ENCODE results near the gene SLC38A10.

The SLC38A10 gene

GRCh38 chr17:81330884-81331245 lies 35.8 kb upstream of the SLC38A10 start:
- DNase-seq (ENCODE audit: low spot score): no peak

GRCh38 chr17:81329927-81330883 lies 35.1 kb upstream of the SLC38A10 start:
- DNase-seq (ENCODE audit: low spot score): no peak

GRCh38 chr17:81328978-81329926 lies 34.1 kb upstream of the SLC38A10 start:
- DNase-seq (ENCODE audit: low spot score): no peak

GRCh38 chr17:81328489-81328888 lies 33.4 kb upstream of the SLC38A10 start:
- DNase-seq (ENCODE audit: low spot score): no peak

GRCh38 chr17:81325714-81326358 lies 30.7 kb upstream of the SLC38A10 start:
- DNase-seq (ENCODE audit: low spot score): no peak

- DNase-seq (ENCODE audit: low spot score): no peak
Measured at GRCh38 chr17:81324851-81325713, 30.0 kb upstream of the SLC38A10 start.

GRCh38 chr17:81324177-81324850 lies 29.2 kb upstream of the SLC38A10 start:
- no peak for DNase-seq (ENCODE audit: low spot score)

- no peak for DNase-seq (ENCODE audit: low spot score)
Measured at GRCh38 chr17:81323411-81323868, 28.3 kb upstream of the SLC38A10 start.

GRCh38 chr17:81323083-81323369 lies 27.9 kb upstream of the SLC38A10 start:
- DNase-seq (ENCODE audit: low spot score): no peak

GRCh38 chr17:81322271-81323082 lies 27.4 kb upstream of the SLC38A10 start:
- no peak for DNase-seq (ENCODE audit: low spot score)

GRCh38 chr17:81317961-81318605 lies 23.0 kb upstream of the SLC38A10 start:
- no peak for DNase-seq (ENCODE audit: low spot score)

- DNase-seq (ENCODE audit: low spot score): no peak
Measured at GRCh38 chr17:81317530-81317821, 22.4 kb upstream of the SLC38A10 start.

GRCh38 chr17:81315885-81316391 lies 20.8 kb upstream of the SLC38A10 start:
- no peak for DNase-seq (ENCODE audit: low spot score)

- DNase-seq (ENCODE audit: low spot score): peak; percentile 44
Measured at GRCh38 chr17:81315129-81315884, 20.2 kb upstream of the SLC38A10 start.

- DNase-seq (ENCODE audit: low spot score): no peak
Measured at GRCh38 chr17:81314398-81315081, 19.4 kb upstream of the SLC38A10 start.

GRCh38 chr17:81313776-81314397 lies 18.8 kb upstream of the SLC38A10 start:
- DNase-seq (ENCODE audit: low spot score): no peak

- no peak for DNase-seq (ENCODE audit: low spot score)
Measured at GRCh38 chr17:81312624-81313325, 17.7 kb upstream of the SLC38A10 start.
